DND-41 (cell line): ENCODE data around the gene DNAJC30.

Source experiments
- ATAC-seq: fragments of 200-7000 bp; cut with Tn5 transposase; 3 replicates; pipeline ENCODE4 v1.9.1; 2021; ENCODE audit warnings: low read depth; ENCODE audit not compliant: insufficient read depth
- DNase-seq: peaks from one replicate; pipeline ENCODE4 v3.0.0-alpha.2; 2020
- H2AFZ ChIP-seq: 2 replicates; pipeline ENCODE4 v1.6.0; 2012; ENCODE audit warnings: low read depth, low read length
- H3K27ac ChIP-seq: 2 replicates; pipeline ENCODE4 v1.5.1; 2012; ENCODE audit warnings: low read length, inconsistent platforms
- H3K27me3 ChIP-seq: fragments of 200-600 bp; sonication (generic); 2 replicates; pipeline ENCODE4 v1.6.0; 2012; ENCODE audit warnings: low read length, mild to moderate bottlenecking, inconsistent platforms; ENCODE audit not compliant: insufficient read depth, poor library complexity
- H3K36me3 ChIP-seq: 2 replicates; pipeline ENCODE4 v1.5.1; 2012; ENCODE audit warnings: low read length, inconsistent platforms; ENCODE audit not compliant: insufficient read depth
- H3K4me1 ChIP-seq: 2 replicates; pipeline ENCODE4 v1.5.1; 2012; ENCODE audit warnings: mild to moderate bottlenecking, low read length; ENCODE audit not compliant: insufficient read depth
- H3K4me2 ChIP-seq: 2 replicates; pipeline ENCODE4 v1.6.0; 2012; ENCODE audit warnings: mild to moderate bottlenecking, moderate library complexity, low read length, inconsistent platforms; ENCODE audit not compliant: insufficient read depth
- H3K4me3 ChIP-seq, 2 experiments: fragments of 200-600 bp in 1 of 2; shearing (Covaris generic) in 1 of 2; 2 replicates each; pipeline ENCODE4 v1.5.1; 2012 to 2016; ENCODE audit warnings: inconsistent platforms in 2 of 2, low read length in 2 of 2, mild to moderate bottlenecking in 2 of 2, low read depth in 1 of 2, moderate library complexity in 1 of 2
- H3K79me2 ChIP-seq: 2 replicates; pipeline ENCODE4 v1.6.0; 2012; ENCODE audit warnings: low read length, inconsistent platforms; ENCODE audit not compliant: insufficient read depth
- H3K9ac ChIP-seq: 2 replicates; pipeline ENCODE4 v1.6.0; 2012; ENCODE audit warnings: low read depth, mild to moderate bottlenecking, inconsistent platforms, low read length, moderate library complexity
- H3K9me3 ChIP-seq: 2 replicates; pipeline ENCODE4 v1.5.1; 2012; ENCODE audit warnings: low read length, moderate library complexity, mild to moderate bottlenecking, inconsistent platforms; ENCODE audit not compliant: insufficient read depth, severe bottlenecking
- H4K20me1 ChIP-seq: 2 replicates; pipeline ENCODE4 v1.6.0; 2012; ENCODE audit warnings: low read length; ENCODE audit not compliant: insufficient read depth
- CTCF ChIP-seq: IDR thresholded peaks from 2 replicates; pipeline ENCODE4 v1.5.1; 2012; ENCODE audit warnings: borderline replicate concordance, low read length, moderate library complexity, mild to moderate bottlenecking; ENCODE audit not compliant: poor library complexity, severe bottlenecking; ENCODE audit errors: extremely low read depth
- EZH2 ChIP-seq: IDR thresholded peaks from 3 replicates; pipeline ENCODE4 v1.6.1; 2012; ENCODE audit warnings: borderline replicate concordance, low read depth, mild to moderate bottlenecking, moderate library complexity, low read length, inconsistent platforms; ENCODE audit not compliant: severe bottlenecking

Gene DNAJC30

GRCh38 chr7:73698410-73698809, 15.2 kb upstream of the DNAJC30 start:
- TF ChIP-seq CTCF (no peak), EZH2 (no peak)
- DNase-seq (no peak), ATAC-seq (no peak)
- no peaks in the 10 kb centered on the region for H3K79me2 ChIP-seq
- no peaks in the 10 kb centered on the region for H3K27me3 ChIP-seq
- peaks cover 2% of the 10 kb centered on the region for H3K4me1 ChIP-seq
- H3K9ac ChIP-seq: no peak overlapping the region
- H3K27ac ChIP-seq: no peak overlapping the region
- H3K9me3 ChIP-seq: no peaks in the 10 kb centered on the region
- H2AFZ ChIP-seq: no peak overlapping the region
- H4K20me1 ChIP-seq: peaks cover 12% of the 10 kb centered on the region
- peaks cover 63% of the 10 kb centered on the region for H3K36me3 ChIP-seq
- no peak overlapping the region for H3K4me3 ChIP-seq
- no peak overlapping the region for H3K4me2 ChIP-seq

GRCh38 chr7:73696372-73696771, 13.1 kb upstream of the DNAJC30 start:
- H3K27ac ChIP-seq: no peak overlapping the region
- no peak overlapping the region for H3K4me3 ChIP-seq
- ATAC-seq (no peak), DNase-seq (no peak)
- no peaks in the 10 kb centered on the region for H3K4me1 ChIP-seq
- peaks cover 83% of the 10 kb centered on the region for H3K36me3 ChIP-seq
- H3K4me2 ChIP-seq: no peak overlapping the region
- H3K79me2 ChIP-seq: no peaks in the 10 kb centered on the region
- TF ChIP-seq EZH2 (no peak), CTCF (no peak)
- H3K9me3 ChIP-seq: no peaks in the 10 kb centered on the region
- H3K9ac ChIP-seq: no peak overlapping the region
- no peak overlapping the region for H2AFZ ChIP-seq
- no peaks in the 10 kb centered on the region for H3K27me3 ChIP-seq
- H4K20me1 ChIP-seq: peaks cover 14% of the 10 kb centered on the region

- no peak for DNase-seq
- H3K36me3 ChIP-seq: peaks cover 95% of the 10 kb centered on the region
- no peak for ATAC-seq
- H3K4me2 ChIP-seq: no peak overlapping the region
- no peak overlapping the region for H3K4me3 ChIP-seq
- H3K9ac ChIP-seq: no peak overlapping the region
- H4K20me1 ChIP-seq: peaks cover 20% of the 10 kb centered on the region; the same call in 1 of the 2 replicates
- H3K27ac ChIP-seq: no peak overlapping the region
- no peak overlapping the region for H2AFZ ChIP-seq
- no peaks in the 10 kb centered on the region for H3K9me3 ChIP-seq
- peaks cover 32% of the 10 kb centered on the region for H3K79me2 ChIP-seq
- TF ChIP-seq CTCF (no peak), EZH2 (no peak)
- H3K4me1 ChIP-seq: no peaks in the 10 kb centered on the region; the same call in 1 of the 2 replicates
- no peaks in the 10 kb centered on the region for H3K27me3 ChIP-seq
Measured at GRCh38 chr7:73690646-73691045, 7.4 kb upstream of the DNAJC30 start.

GRCh38 chr7:73688288-73688687, 5.0 kb upstream of the DNAJC30 start:
- Histone ChIP-seq H4K20me1 (peaks cover 26% of the 10 kb centered on the region; the same call in 1 of the 2 replicates), H2AFZ (no peak overlapping the region), H3K27ac (no peak overlapping the region), H3K9me3 (no peaks in the 10 kb centered on the region), H3K36me3 (peaks cover 77% of the 10 kb centered on the region), H3K4me3 (no peak overlapping the region), H3K9ac (no peak overlapping the region), H3K4me2 (no peak overlapping the region), H3K79me2 (peaks cover 54% of the 10 kb centered on the region), H3K27me3 (no peaks in the 10 kb centered on the region), H3K4me1 (peaks cover 15% of the 10 kb centered on the region)
- TF ChIP-seq CTCF: no peak
- no peak for TF ChIP-seq EZH2
- no peak for DNase-seq
- no peak for ATAC-seq
